GDM1 (cell line): ENCODE results near the gene XRN1.
"Not testable (repeated sequence)": the region's sequence is repeated elsewhere in the genome, so short reads cannot be mapped to it uniquely, and the experiment has no call there.

Source experiments
- DNase-seq: peaks from one replicate; lab custom pipeline; 2025; lab: John Stamatoyannopoulos, UW

Gene XRN1

GRCh38 chr3:142324275-142324953 lies 123.4 kb downstream of the XRN1 start:
- DNase-seq, result not testable (repeated sequence)

DNA sequence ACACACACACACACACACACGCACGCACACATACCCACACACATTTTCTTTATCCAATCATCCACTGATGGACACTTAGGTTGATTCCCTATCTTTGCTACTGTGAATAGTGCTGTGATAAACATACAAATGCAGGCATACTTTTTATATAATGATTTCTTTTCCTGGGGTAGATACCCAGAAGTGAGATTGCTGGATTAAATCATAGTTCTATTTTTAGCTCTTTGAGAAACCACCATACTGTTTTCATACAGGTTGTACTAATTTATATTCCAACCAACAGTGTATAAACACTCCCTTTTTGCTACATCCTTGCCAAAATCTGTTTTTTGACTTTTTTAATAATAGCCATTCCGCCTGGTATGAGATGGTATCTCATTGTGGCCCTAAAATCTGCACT lies 127.9 kb downstream of the XRN1 start:
- no peak for DNase-seq

DNA sequence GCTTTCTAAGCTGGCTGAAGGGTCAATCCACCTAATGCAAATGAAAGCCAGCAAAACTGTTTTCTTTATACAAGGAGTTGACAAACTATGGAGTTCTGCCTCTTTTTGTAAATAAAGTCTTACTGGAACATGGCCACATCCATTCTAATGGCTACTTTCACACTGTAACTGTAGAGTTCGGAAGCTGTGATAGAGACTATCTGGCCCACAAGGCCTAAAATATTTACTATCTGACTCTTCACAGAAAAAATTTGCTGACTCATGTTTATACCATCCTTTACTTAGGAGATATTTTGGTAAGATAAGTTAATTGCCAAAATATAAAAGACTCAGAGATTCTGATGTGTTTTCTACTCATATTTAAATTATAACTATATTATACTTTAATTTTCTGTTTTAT lies 128.7 kb downstream of the XRN1 start:
- DNase-seq, result no peak

GRCh38 chr3:142318331-142318730 lies 129.5 kb downstream of the XRN1 start:
- no peak for DNase-seq

- DNase-seq, result not testable (repeated sequence)
Measured at GRCh38 chr3:142315978-142316388, 131.9 kb downstream of the XRN1 start.

- no peak for DNase-seq
Measured at GRCh38 chr3:142315083-142315482, 132.8 kb downstream of the XRN1 start.

- DNase-seq, result no peak
Measured at GRCh38 chr3:142310439-142310838, 137.4 kb downstream of the XRN1 start.

DNA sequence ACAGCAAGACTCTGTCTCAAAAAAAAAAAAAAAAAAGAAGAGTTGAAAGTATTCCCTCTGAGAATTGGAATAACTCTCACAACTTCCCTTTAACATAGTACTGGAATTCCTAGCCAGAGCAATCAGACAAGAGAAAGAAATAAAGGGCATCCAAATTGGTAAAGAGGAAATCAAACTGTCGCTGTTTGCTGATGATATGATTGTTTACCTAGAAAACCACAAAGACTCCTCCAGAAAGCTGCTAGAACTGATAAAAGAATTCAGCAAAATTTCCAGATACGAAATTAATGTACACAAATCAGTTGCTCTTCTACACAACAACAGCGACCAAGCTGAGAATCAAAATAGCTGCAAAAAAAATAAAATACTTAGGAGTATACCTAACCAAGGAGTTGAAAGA lies 145.0 kb downstream of the XRN1 start:
- not testable (repeated sequence) for DNase-seq

GRCh38 chr3:142298626-142299025 lies 149.2 kb downstream of the XRN1 start:
- DNase-seq, result no peak

DNA sequence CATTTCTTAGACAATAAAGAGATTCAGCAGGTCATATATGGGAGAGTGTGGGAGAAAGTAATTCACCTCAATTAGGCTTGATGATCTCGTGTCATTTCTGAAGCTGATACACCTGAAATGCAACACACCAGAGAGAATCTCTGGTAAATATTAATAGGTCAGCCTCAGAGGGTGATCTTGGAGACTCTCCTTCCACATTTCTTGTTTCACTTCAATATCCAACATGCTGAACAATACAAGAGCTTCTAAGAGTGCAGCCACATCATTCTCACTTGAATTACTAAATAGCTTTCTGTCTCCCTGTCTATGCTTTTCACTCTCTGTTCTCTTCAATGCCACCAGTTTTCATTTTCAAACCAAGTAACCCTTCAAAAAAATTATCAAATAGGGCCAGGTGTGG lies 151.3 kb downstream of the XRN1 start:
- no peak for DNase-seq

- no peak for DNase-seq
Measured at GRCh38 chr3:142287866-142288638, 159.8 kb downstream of the XRN1 start.

DNA sequence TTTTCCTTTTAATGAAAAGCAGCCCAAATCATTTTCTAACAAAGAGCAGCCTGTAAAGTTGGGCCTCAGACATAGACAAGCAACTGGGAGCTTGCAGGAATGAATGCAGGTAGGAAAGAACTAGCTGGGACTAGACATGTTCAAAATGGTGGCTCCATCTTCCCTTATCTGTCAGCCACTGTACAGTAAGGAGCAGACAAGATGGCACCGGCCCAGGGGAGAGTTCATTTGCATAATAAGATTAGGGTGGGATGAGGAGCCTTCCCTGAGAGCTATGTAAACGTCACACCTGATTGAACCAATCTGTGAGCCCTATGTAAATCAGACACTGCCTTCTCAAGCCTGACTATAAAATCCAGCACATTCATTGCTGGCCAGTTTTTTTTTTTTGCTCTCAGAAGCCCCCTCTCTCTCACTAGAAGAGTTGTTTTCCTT lies 162.7 kb downstream of the XRN1 start:
- DNase-seq, result no peak

GRCh38 chr3:142282503-142282902 lies 165.3 kb downstream of the XRN1 start:
- no peak for DNase-seq

DNA sequence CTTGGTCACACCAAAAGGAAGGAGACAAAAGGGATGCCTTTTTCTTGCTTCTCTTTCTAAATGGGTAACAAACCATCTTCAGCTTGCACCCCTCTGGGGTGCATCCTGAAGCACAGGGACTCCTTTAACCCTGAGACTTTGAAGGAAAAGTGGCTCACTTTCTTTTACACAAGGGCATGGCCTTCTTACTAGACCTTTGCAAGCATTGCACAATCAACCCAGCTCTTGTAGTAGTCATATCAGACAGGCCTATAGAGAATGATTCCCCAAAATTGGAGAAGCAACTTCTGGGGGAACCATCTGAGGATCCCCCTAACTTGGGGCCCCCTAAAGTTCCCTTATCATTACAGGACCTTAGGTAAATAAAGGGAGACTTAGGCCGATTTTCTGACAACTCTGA lies 166.4 kb downstream of the XRN1 start:
- DNase-seq, result no peak

GRCh38 chr3:142279965-142280590 lies 167.8 kb downstream of the XRN1 start:
- peak; percentile 58 for DNase-seq

DNA sequence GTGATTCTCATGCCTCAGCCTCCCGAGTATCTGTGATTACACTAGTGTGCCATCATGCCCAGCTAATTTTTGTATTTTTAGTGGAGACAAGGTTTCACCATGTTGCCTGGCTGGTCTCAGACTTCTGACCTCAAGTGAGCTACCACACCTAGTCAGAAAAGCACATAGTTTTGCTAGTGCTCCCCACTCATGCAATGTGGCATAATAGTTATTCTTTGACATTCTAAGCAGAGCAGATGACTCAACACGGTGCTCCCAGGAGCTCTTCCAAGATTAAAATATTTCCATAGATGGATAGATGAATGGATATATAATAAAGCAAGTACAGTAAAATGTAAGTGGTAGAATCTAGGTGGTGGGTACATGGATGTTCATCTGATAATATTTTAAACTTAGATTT lies 169.4 kb downstream of the XRN1 start:
- DNase-seq, result no peak

DNA sequence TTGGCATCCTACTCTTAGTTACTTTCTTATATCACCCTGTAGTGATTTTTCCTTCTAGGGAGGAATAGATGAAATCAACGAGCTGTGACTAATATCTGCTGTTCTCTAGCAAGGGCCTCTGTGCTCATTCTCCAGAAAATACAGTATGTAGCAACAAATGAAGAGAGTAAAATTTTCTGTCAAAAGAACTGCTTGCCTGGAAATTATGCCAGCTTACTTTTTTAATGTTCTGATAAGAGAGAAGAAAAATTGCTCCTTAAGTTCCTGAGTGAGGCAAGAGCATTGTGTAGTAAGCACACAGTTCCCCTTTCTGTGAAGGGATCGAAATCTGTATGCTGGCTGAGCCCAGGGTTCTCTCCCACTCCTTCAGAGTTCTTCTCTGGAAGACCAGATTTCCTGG lies 171.1 kb downstream of the XRN1 start:
- no peak for DNase-seq

- no peak for DNase-seq
Measured at GRCh38 chr3:142275856-142276255, 172.0 kb downstream of the XRN1 start.

- no peak for DNase-seq
Measured at GRCh38 chr3:142274908-142275307, 172.9 kb downstream of the XRN1 start.

- DNase-seq, result no peak
Measured at GRCh38 chr3:142273501-142273900, 174.3 kb downstream of the XRN1 start.

DNA sequence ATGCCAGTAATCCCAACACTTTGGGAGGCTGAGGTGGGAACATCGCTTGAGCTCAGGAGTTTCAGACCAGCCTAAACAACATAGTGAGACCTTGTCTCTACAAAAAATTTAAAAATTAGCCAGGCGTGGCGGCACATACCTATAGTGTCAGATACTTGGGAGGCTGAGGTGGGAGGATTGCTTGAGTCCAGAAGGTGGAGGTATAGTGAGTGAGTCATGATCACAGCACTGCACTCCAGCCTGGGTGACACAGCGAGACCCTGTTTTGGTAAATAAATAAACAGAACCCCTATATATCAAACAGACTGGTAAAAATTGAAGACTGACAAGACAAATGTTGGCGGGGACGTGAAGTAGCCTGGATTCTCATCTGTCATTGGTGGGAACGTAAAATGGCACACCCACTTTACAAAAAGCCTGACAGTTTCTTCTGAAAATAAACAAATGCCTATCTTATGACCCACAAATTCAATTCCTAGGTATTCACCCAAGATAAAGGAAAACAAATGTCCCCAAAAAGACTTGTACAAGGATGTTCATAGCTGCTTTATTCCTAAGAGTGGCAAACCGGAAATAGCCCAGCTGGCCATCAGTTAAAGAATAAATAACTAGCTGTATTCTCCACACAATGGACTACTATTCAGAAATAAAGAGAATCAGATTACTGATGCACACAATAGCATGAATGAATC lies 175.5 kb downstream of the XRN1 start:
- no peak for DNase-seq

GRCh38 chr3:142270407-142270806 lies 177.4 kb downstream of the XRN1 start:
- no peak for DNase-seq

DNA sequence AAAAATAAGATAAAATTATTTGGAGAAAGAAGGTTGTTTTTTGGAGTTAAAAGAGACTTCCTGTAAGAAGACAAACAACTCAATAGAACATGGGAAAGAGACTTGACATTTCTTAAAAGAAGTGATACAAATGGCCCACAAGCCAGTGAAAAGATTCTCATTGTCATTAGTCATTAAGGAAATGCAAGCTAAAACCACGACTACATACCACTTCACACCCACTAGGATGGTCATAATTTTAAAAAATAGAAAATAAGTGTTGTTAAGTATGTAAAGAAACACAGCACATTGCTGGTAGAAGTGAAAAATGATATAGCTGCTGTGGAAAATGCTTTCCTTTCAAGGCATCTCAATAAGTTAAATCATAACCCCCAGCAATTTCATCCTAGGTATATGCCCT lies 178.1 kb downstream of the XRN1 start:
- no peak for DNase-seq
